Upper lobe of left lung (tissue), 6 donors: ENCODE data around the gene TBATA. TPM values are rescaled to one million over a fixed set of nuclear protein-coding genes. Genes with fewer than 3 reads are reported as not detected.

Experiments used
- ATAC-seq, 2 donors: fragments of 200-7000 bp; cut with Tn5 transposase; one replicate each; pipeline ENCODE4 v1.9.1; 2022; ENCODE audit warnings: mild to moderate bottlenecking in 2 of 2, moderate library complexity in 2 of 2; ENCODE audit not compliant: low FRiP score in 2 of 2
- DNase-seq, 2 donors: peaks; one replicate each; pipeline ENCODE4 v3.0.0-alpha.2; 2019 to 2020
- H3K27ac ChIP-seq, 4 donors: fragments of 200-600 bp; sonication (generic); one replicate each; pipeline ENCODE4 v1.5.1; 2016 to 2019
- H3K27me3 ChIP-seq, 4 donors: fragments of 200-600 bp; sonication (generic); one replicate each; pipeline ENCODE4 v1.5.1; 2017 to 2019
- H3K36me3 ChIP-seq, 4 donors: fragments of 200-600 bp; sonication (generic); one replicate each; pipeline ENCODE4 v1.5.1; 2016 to 2019
- H3K4me1 ChIP-seq, 4 donors: fragments of 200-600 bp; sonication (generic); one replicate each; pipeline ENCODE4 v1.5.1; 2018 to 2019
- H3K4me3 ChIP-seq, 4 donors: fragments of 200-600 bp; sonication (generic); one replicate each; pipeline ENCODE4 v1.5.1; 2017 to 2019; ENCODE audit warnings: mild to moderate bottlenecking in 2 of 4, moderate library complexity in 1 of 4
- H3K9me3 ChIP-seq, 4 donors: fragments of 200-600 bp; sonication (generic); one replicate each; pipeline ENCODE4 v1.5.1; 2018 to 2019
- EP300 ChIP-seq, 4 donors: sonication (generic); formaldehyde crosslinking; IDR thresholded peaks; one replicate each; pipeline ENCODE4 v1.5.1; 2017; ENCODE audit warnings: antibody characterized with exemption in 4 of 4, control low read depth in 2 of 4
- POLR2A ChIP-seq, 4 donors: fragments of 450-650 bp; IDR thresholded peaks; one replicate each; pipeline ENCODE4 v1.5.1; 2016 to 2017; ENCODE audit warnings: antibody characterized with exemption in 4 of 4, mild to moderate bottlenecking in 2 of 4
- POLR2AphosphoS5 ChIP-seq, 2 donors: sonication (generic); formaldehyde crosslinking; IDR thresholded peaks; one replicate each; pipeline ENCODE4 v1.5.1; 2017; ENCODE audit warnings: antibody characterized with exemption in 2 of 2
- WGBS, 2 donors: methylation state at CpG; one replicate each; pipeline ENCODE4 v1.1.5; 2017 to 2018; 5-methylcytosine and 5-hydroxymethylcytosine counted together
- total RNA-seq, 6 donors: library from RNA; depleted of rRNA in 4 of 6; stranded (reverse); fragments of >200 nt in 4 of 6; gene quantifications; one replicate each; pipeline versions ENCODE4 v1.1.0 to v1.2.1, GENCODE V29; 2016 to 2021
- TF ChIP-seq, protein P1 (sequence below), 6 experiments: fragments of 450-650 bp in 4 of 6; fragments of 200-600 bp in 2 of 6; sonication (generic) in 2 of 6; IDR thresholded peaks; one replicate each; pipeline ENCODE4 v1.5.1; 2016 to 2019; ENCODE audit warnings: antibody characterized with exemption in 6 of 6
- donor health status: DM: no; HTN: no; CAD: no; lungs with moderate emphysema.
- donor health status: DM: no; HTN: yes; CAD: no; lungs with severe emphysema.

TBATA gene
- total RNA-seq, 6 donors from 2014 or later, result not detected

DNA sequence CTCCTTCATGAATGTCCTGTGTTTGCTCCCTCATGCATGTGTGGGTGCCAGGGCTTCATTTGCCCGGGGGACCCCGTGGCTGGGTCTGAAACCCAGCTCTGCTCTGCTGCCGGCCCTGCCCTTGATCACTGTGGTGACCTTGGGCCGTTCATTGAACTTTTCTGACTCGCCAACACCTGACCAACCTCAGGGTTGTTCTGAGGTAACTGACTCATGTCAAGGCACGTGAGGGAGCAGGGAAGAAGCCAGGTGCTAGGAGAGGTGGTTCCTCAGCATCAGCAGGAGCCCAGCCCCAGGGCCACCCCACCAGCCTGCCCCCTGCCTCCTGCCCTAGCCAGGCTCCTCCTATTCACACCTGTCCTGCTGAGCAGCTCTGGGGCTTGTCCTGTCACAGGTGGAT lies 47.9 kb downstream of the TBATA start:
- Histone ChIP-seq H3K27ac (no peak overlapping the region), H3K27me3 (no peaks in the 10 kb centered on the region), H3K36me3 (no peaks in the 10 kb centered on the region), H3K4me1 (peaks cover 4 to 6% (median 5%) of the 10 kb centered on the region in 4 donors), H3K9me3 (no peaks in the 10 kb centered on the region), H3K4me3 (no peak overlapping the region)
- TF ChIP-seq EP300 (IDR thresholded peaks at IDR 0.05) (no peak), POLR2A (IDR thresholded peaks at IDR 0.05) (no peak), POLR2AphosphoS5 (IDR thresholded peaks at IDR 0.05) (no peak)
- TF ChIP-seq, protein P1, sequence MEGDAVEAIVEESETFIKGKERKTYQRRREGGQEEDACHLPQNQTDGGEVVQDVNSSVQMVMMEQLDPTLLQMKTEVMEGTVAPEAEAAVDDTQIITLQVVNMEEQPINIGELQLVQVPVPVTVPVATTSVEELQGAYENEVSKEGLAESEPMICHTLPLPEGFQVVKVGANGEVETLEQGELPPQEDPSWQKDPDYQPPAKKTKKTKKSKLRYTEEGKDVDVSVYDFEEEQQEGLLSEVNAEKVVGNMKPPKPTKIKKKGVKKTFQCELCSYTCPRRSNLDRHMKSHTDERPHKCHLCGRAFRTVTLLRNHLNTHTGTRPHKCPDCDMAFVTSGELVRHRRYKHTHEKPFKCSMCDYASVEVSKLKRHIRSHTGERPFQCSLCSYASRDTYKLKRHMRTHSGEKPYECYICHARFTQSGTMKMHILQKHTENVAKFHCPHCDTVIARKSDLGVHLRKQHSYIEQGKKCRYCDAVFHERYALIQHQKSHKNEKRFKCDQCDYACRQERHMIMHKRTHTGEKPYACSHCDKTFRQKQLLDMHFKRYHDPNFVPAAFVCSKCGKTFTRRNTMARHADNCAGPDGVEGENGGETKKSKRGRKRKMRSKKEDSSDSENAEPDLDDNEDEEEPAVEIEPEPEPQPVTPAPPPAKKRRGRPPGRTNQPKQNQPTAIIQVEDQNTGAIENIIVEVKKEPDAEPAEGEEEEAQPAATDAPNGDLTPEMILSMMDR (IDR thresholded peaks at IDR 0.05), result no peak
- DNase-seq (no peak), ATAC-seq (no peak)
- 68 to 95% methylated on average over 4 to 6 of the region's 6 CpGs for WGBS, 2 donors

DNA sequence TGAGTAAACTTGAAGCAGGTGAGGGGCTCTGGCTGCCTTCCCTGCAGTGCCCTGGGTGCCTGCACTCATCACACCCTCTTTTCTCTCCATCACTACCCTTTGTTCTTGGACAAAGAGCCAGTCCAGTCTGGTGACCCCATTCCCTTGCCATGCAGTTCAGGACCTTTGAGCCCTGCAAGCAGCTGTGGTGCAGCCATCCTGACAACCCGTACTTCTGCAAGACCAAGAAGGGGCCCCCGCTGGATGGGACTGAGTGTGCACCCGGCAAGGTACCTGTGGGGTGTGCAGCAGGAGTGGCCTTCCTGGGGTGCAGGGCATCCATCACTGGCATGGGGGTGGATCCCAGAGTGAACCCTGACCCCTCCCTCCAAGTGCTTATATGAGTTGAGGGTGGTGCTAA lies 48.7 kb downstream of the TBATA start:
- Histone ChIP-seq H3K27me3 (no peaks in the 10 kb centered on the region), H3K4me3 (no peak overlapping the region), H3K4me1 (no peaks in the 10 kb centered on the region), H3K27ac (no peak overlapping the region), H3K36me3 (no peaks in the 10 kb centered on the region), H3K9me3 (no peaks in the 10 kb centered on the region)
- 93 to 96% methylated on average over 3 of the region's 3 CpGs for WGBS, 2 donors
- TF ChIP-seq, protein P1 (IDR thresholded peaks at IDR 0.05), result no peak
- no peak for TF ChIP-seq EP300 (IDR thresholded peaks at IDR 0.05)
- no peak for TF ChIP-seq POLR2AphosphoS5 (IDR thresholded peaks at IDR 0.05)
- TF ChIP-seq POLR2A (IDR thresholded peaks at IDR 0.05), result no peak
- ATAC-seq, result no peak
- DNase-seq, result no peak

DNA sequence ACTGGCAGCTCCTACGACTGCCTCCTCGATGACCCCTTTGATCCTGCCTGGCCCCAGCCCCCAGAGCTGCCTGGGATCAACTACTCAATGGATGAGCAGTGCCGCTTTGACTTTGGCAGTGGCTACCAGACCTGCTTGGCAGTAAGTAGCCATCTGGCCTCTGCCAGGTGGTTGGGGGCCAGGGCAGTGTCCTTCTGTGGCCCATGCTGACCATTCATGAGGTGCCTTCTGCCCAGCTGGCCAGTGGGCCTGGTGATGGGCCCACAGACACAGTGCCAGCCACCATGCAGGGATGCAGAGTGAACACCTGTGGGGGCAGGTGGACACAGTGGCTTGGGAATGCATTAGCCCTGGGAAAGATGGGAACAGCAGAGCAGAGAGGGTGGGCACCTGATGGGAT lies 50.0 kb downstream of the TBATA start:
- no peak for DNase-seq
- WGBS, 2 donors, result 84% methylated on average over 3 of the region's 3 CpGs; no CpG with 5 or more reads in 1 of the 2 donors
- TF ChIP-seq POLR2A (IDR thresholded peaks at IDR 0.05), result no peak
- Histone ChIP-seq H3K27me3 (no peaks in the 10 kb centered on the region), H3K4me3 (no peak overlapping the region), H3K9me3 (no peaks in the 10 kb centered on the region), H3K27ac (no peak overlapping the region), H3K36me3 (no peaks in the 10 kb centered on the region), H3K4me1 (no peaks in the 10 kb centered on the region)
- no peak for ATAC-seq

DNA sequence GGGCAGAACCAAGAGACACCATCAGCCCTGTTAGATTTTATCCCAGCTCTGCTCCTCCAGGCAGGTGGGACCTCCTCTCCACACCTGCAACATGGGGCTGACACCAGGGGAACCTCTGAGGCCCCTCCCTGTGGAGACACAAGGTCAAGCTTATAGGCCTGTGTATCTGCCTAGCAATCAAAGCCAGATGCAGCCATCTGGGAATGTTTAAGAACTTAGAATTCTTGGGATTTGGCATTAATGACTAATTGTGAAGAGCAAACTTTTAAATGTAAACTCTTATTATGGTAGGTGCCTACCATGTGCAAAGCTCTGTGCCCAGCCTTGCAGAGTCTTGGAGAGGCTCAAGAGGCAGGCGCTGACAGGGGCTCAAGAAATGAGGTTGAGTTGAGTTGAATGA lies 52.1 kb downstream of the TBATA start:
- Histone ChIP-seq H3K27ac (no peak overlapping the region), H3K4me1 (no peaks in the 10 kb centered on the region), H3K27me3 (no peaks in the 10 kb centered on the region), H3K4me3 (no peak overlapping the region), H3K9me3 (no peaks in the 10 kb centered on the region), H3K36me3 (no peaks in the 10 kb centered on the region)
- 100% methylated on average over 1 of the region's 1 CpG for WGBS, 2 donors
- DNase-seq, result no peak
- TF ChIP-seq, protein P1 (IDR thresholded peaks at IDR 0.05), result no peak
- TF ChIP-seq POLR2AphosphoS5 (IDR thresholded peaks at IDR 0.05), result no peak
- no peak for TF ChIP-seq EP300 (IDR thresholded peaks at IDR 0.05)
- no peak for TF ChIP-seq POLR2A (IDR thresholded peaks at IDR 0.05)
- ATAC-seq, result no peak

DNA sequence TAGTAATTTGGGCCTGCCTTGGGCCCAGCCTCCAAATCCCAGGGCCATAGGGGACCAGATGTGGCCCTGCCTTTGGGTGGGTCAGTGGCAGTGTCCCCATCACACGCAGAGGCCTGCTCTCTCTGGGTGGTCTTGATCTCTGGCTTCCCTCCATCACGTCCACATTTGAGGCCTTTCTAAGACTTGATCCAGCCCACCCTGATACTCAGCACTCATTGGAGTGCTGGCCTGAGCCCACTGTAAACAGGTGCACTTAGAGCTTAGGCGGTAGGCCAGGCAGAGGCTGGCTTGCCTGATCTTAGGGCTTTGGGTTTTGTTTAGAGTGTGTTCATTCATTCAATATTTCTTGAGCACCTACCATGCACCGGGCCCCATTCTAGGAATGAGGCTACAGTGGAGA lies 52.6 kb downstream of the TBATA start:
- no peak for ATAC-seq
- H3K27me3 ChIP-seq, result no peaks in the 10 kb centered on the region
- 89 to 92% methylated on average over 4 of the region's 4 CpGs for WGBS, 2 donors
- H3K27ac ChIP-seq, result no peak overlapping the region
- TF ChIP-seq EP300 (IDR thresholded peaks at IDR 0.05) (no peak), POLR2A (IDR thresholded peaks at IDR 0.05) (no peak), POLR2AphosphoS5 (IDR thresholded peaks at IDR 0.05) (no peak)
- TF ChIP-seq, protein P1 (IDR thresholded peaks at IDR 0.05), result no peak
- H3K36me3 ChIP-seq, result no peaks in the 10 kb centered on the region
- no peak for DNase-seq
- H3K4me3 ChIP-seq, result no peak overlapping the region
- no peaks in the 10 kb centered on the region for H3K4me1 ChIP-seq
- no peaks in the 10 kb centered on the region for H3K9me3 ChIP-seq
